PC-9 (cell line): ENCODE results near the gene ADARB2. TPM values are rescaled to one million over a fixed set of nuclear protein-coding genes. Genes with fewer than 3 reads are reported as not detected.

Experiments
- BruUV-seq: library from RNA; stranded (reverse); fragments of 400-500 nt; replicated peaks from 2 replicates; lab custom pipeline; 2021; lab: Mats Ljungman, UMichigan
- CTCF ChIA-PET: fragments of 300-600 bp; sonication (Branson Sonifier 250); formaldehyde crosslinking; loops from one replicate; lab custom pipeline; 2022; ENCODE audit warnings: antibody characterized with exemption; lab: Charles Lee
- POLR2A ChIA-PET: fragments of 300-600 bp; sonication (Branson Sonifier 250); formaldehyde crosslinking; loops from one replicate; lab custom pipeline; 2022; ENCODE audit warnings: antibody characterized with exemption; ENCODE audit not compliant: unreplicated experiment; lab: Charles Lee
- DNase-seq, 2 experiments: peaks; one replicate each; pipeline versions ENCODE4 v3.0.0 to v3.0.0-alpha.2; 2015 to 2022; ENCODE audit warnings: mixed read lengths in 1 of 2
- H2AFZ ChIP-seq: fragments of 200-600 bp; sonication (generic); 2 replicates; pipeline ENCODE4 v1.8.1; 2017; ENCODE audit warnings: antibody characterized with exemption
- H3F3A ChIP-seq: fragments of 200-600 bp; sonication (generic); 2 replicates; pipeline ENCODE4 v1.8.1; 2017; ENCODE audit warnings: antibody characterized with exemption, mild to moderate bottlenecking, low read depth; ENCODE audit not compliant: insufficient read depth
- H3K27ac ChIP-seq: fragments of 200-600 bp; sonication (generic); 2 replicates; pipeline ENCODE4 v1.6.1; 2016; ENCODE audit warnings: mixed run types
- H3K27me3 ChIP-seq: fragments of 200-600 bp; sonication (generic); 2 replicates; pipeline ENCODE4 v1.6.1; 2016; ENCODE audit warnings: low read depth, mixed run types; ENCODE audit not compliant: insufficient read depth
- H3K36me3 ChIP-seq: fragments of 200-600 bp; sonication (generic); 2 replicates; pipeline ENCODE4 v1.6.1; 2016; ENCODE audit warnings: low read depth, mixed run types
- H3K4me1 ChIP-seq: fragments of 200-600 bp; sonication (generic); replicated peaks from 2 replicates; pipeline ENCODE4 v1.6.1; 2016; ENCODE audit warnings: mixed run types; ENCODE audit not compliant: insufficient read depth
- H3K4me2 ChIP-seq: fragments of 200-600 bp; sonication (generic); 2 replicates; pipeline ENCODE4 v1.6.1; 2017; ENCODE audit warnings: mixed run types
- H3K4me3 ChIP-seq: fragments of 200-600 bp; sonication (generic); 2 replicates; pipeline ENCODE4 v1.6.1; 2016; ENCODE audit warnings: mixed run types
- H3K79me2 ChIP-seq: fragments of 200-600 bp; sonication (generic); 2 replicates; pipeline ENCODE4 v1.6.1; 2017; ENCODE audit warnings: low read depth, mixed run types
- H3K9me2 ChIP-seq: fragments of 200-600 bp; sonication (generic); 2 replicates; pipeline ENCODE4 v1.8.1; 2017; ENCODE audit warnings: mild to moderate bottlenecking; ENCODE audit not compliant: insufficient read depth
- H3K9me3 ChIP-seq: fragments of 200-600 bp; sonication (generic); 2 replicates; pipeline ENCODE4 v1.8.1; 2016; ENCODE audit warnings: low read depth; ENCODE audit not compliant: insufficient read depth
- H4K20me1 ChIP-seq: fragments of 200-600 bp; sonication (generic); 2 replicates; pipeline ENCODE4 v1.8.1; 2017; ENCODE audit not compliant: insufficient read depth
- EZH2 ChIP-seq: fragments of 200-600 bp; sonication (generic); IDR thresholded peaks from 2 replicates; pipeline ENCODE4 v1.8.0; 2017; ENCODE audit warnings: antibody characterized with exemption, low read depth
- intact Hi-C: fragments of 100-400 bp; cut with micrococcal nuclease; formaldehyde crosslinking; loops from one replicate; pipeline ENCODE4 v1.10.0; 2022; ENCODE audit not compliant: unreplicated experiment
- total RNA-seq: library from RNA; stranded (reverse); gene quantifications from 2 replicates; pipeline ENCODE4 v1.2.3, GENCODE V29; 2021
- TF ChIP-seq, protein P1 (sequence below): fragments of 200-600 bp; sonication (generic); conservative IDR thresholded peaks from 2 replicates; pipeline ENCODE4 v1.6.1; 2017; ENCODE audit warnings: mixed run types, antibody characterized with exemption, mild to moderate bottlenecking, moderate library complexity

The ADARB2 gene
- total RNA-seq, 1 experiment from 2014 or later: not detected

DNA sequence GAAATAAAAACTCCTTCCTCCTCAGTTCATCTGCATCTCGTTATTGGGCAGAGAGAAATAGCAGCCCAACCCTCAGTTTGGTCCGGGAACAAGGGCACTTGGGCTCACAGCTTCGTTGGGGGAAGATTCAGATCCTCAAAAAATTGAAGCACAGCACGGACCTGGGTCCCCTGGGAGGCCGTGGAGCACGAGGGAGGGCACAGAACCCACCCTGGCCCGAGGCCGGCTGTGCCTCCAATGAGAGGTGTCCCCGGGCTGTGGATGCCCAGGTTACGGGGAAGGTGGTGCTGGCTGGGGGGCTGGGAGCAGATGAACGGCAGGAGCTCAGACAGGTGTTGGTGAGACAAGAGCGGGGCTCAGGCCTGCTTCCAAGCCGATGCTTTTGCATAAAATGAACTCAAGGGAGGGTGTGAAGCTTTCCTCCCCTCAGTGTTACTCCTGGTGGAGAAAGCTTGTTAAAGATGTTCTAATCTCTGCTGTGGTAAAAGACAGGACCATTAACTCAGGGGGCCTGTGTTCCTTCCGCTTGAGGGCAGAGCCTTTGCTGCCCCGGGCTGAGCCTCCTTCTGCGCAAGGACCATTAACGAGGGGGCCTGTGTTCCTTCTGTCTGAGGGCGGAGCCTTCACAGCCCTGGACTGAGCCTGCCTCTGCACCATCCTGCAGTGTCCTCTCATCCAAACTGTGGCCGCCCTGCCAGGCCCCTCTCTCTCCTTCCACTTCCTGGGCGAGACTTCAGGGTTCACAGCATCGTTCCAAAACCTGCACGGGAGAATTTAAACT, 302.2 kb downstream of the ADARB2 start:
- Histone ChIP-seq H3K9me3 (no peaks in the 10 kb centered on the region), H3K4me1 (no peaks in the 10 kb centered on the region), H3K27ac (no peak overlapping the region), H3K4me3 (no peak overlapping the region), H3K9me2 (no peaks in the 10 kb centered on the region), H3F3A (no peaks in the 10 kb centered on the region), H3K79me2 (no peaks in the 10 kb centered on the region), H3K27me3 (peaks cover 39% of the 10 kb centered on the region), H4K20me1 (no peaks in the 10 kb centered on the region), H3K36me3 (no peaks in the 10 kb centered on the region), H3K4me2 (no peak overlapping the region), H2AFZ (no peak overlapping the region)
- POLR2A ChIA-PET: no interaction called here
- CTCF ChIA-PET: no interaction called here
- no peak for DNase-seq
- intact Hi-C loops: no loop called here
- no TSS peak for BruUV-seq
- TF ChIP-seq, protein P1, sequence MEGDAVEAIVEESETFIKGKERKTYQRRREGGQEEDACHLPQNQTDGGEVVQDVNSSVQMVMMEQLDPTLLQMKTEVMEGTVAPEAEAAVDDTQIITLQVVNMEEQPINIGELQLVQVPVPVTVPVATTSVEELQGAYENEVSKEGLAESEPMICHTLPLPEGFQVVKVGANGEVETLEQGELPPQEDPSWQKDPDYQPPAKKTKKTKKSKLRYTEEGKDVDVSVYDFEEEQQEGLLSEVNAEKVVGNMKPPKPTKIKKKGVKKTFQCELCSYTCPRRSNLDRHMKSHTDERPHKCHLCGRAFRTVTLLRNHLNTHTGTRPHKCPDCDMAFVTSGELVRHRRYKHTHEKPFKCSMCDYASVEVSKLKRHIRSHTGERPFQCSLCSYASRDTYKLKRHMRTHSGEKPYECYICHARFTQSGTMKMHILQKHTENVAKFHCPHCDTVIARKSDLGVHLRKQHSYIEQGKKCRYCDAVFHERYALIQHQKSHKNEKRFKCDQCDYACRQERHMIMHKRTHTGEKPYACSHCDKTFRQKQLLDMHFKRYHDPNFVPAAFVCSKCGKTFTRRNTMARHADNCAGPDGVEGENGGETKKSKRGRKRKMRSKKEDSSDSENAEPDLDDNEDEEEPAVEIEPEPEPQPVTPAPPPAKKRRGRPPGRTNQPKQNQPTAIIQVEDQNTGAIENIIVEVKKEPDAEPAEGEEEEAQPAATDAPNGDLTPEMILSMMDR: no peak
- no peak for TF ChIP-seq EZH2

DNA sequence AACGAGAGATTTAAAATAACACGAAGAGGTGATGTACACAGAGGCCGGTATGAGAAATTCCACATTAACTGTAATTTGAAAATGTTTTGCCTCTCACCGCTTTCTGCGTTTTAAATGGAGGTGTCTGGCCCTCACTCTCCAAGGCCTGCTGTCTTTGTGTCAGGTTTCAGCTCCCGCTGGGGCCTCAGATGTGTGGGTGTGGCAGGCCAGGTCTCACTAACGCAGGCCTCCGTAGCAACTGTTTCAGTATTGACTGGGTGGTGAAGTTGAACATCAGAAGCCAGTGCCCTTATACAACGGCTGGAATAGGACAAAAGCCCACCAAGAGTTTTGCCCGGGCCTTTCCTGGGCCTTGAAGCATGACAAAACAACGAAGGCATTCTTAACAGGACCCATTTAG, 303.1 kb downstream of the ADARB2 start:
- no TSS peak for BruUV-seq
- no peak overlapping the region for H3K4me2 ChIP-seq
- no peaks in the 10 kb centered on the region for H4K20me1 ChIP-seq
- no peak overlapping the region for H3K27ac ChIP-seq
- no peaks in the 10 kb centered on the region for H3K4me1 ChIP-seq
- no peaks in the 10 kb centered on the region for H3K9me3 ChIP-seq
- DNase-seq: no peak
- no peaks in the 10 kb centered on the region for H3K79me2 ChIP-seq
- ChIA-PET POLR2A (no interaction called here), CTCF (no interaction called here)
- no peak overlapping the region for H2AFZ ChIP-seq
- peaks cover 45% of the 10 kb centered on the region for H3K27me3 ChIP-seq
- intact Hi-C loops: no loop called here
- no peaks in the 10 kb centered on the region for H3F3A ChIP-seq
- TF ChIP-seq, protein P1: no peak
- no peak for TF ChIP-seq EZH2
- no peaks in the 10 kb centered on the region for H3K36me3 ChIP-seq
- H3K4me3 ChIP-seq: no peak overlapping the region
- no peaks in the 10 kb centered on the region for H3K9me2 ChIP-seq

- H3K36me3 ChIP-seq: no peaks in the 10 kb centered on the region
- CTCF ChIA-PET: no interaction called here
- no peak for TF ChIP-seq EZH2
- TF ChIP-seq, protein P1: no peak
- H4K20me1 ChIP-seq: no peaks in the 10 kb centered on the region
- no TSS peak for BruUV-seq
- DNase-seq: no peak
- H3K9me2 ChIP-seq: no peaks in the 10 kb centered on the region
- intact Hi-C loops: no loop called here
- no peak overlapping the region for H3K27ac ChIP-seq
- no peaks in the 10 kb centered on the region for H3K79me2 ChIP-seq
- no peaks in the 10 kb centered on the region for H3K4me1 ChIP-seq
- H3K4me3 ChIP-seq: no peak overlapping the region
- POLR2A ChIA-PET: no interaction called here
- no peaks in the 10 kb centered on the region for H3K9me3 ChIP-seq
- H2AFZ ChIP-seq: no peak overlapping the region
- H3K27me3 ChIP-seq: peaks cover 45% of the 10 kb centered on the region
- H3F3A ChIP-seq: no peaks in the 10 kb centered on the region
- no peak overlapping the region for H3K4me2 ChIP-seq
Observed at GRCh38 chr10:1432161-1432560, 305.2 kb downstream of the ADARB2 start.
